ENCODE results near the gene KDELR1.

GRCh38 chr19:48436586-48436985, 45.2 kb upstream of the KDELR1 start:
- no peak for TF ChIP-seq CTCF (IDR thresholded peaks at IDR 0.05)
- TF ChIP-seq EP300 (IDR thresholded peaks at IDR 0.05), result no peak
- TF ChIP-seq POLR2A (IDR thresholded peaks at IDR 0.05), result no peak
